ENCODE results near the gene ROBO4.

DNA sequence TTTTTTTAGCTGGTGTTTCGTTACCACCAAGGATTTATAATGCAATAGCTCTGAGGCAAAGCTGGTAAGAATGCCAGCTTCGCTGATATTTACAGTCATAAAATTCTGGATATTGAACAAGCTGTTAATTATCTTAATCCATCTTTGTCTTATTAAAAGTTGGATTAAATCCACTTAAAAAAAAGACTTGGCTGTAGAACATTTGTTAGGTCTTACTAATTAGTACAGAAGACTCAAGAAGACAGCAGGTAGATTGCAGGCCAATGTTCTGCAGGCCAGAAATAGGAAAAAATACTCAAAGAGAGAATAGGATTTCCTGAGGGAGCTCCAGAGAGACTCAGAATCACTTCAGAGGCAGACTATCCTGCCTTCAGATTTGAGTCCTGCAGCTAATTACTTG lies 7.5 kb downstream of the ROBO4 start:
- TF ChIP-seq EZH2 (IDR thresholded peaks at IDR 0.05; ENCODE audit: insufficient read depth, poor library complexity, severe bottlenecking) (no peak), EZH2phosphoT487 (IDR thresholded peaks at IDR 0.05; ENCODE audit: insufficient read depth, low read depth) (no peak)
